NCI-H1105 treated with DMSO at 0.1 percent for 48 hours (cell line): ENCODE measurements around the gene HLTF.
A peak's percentile ranks its signal among the peaks of the same experiment; 100 is the strongest.
"Not testable (repeated sequence)": the region's sequence is repeated elsewhere in the genome, so short reads cannot be mapped to it uniquely, and the experiment has no call there.

ENCODE experiments used
- DNase-seq: peaks from one replicate; lab custom pipeline; 2025; lab: John Stamatoyannopoulos, UW

The HLTF gene

DNA sequence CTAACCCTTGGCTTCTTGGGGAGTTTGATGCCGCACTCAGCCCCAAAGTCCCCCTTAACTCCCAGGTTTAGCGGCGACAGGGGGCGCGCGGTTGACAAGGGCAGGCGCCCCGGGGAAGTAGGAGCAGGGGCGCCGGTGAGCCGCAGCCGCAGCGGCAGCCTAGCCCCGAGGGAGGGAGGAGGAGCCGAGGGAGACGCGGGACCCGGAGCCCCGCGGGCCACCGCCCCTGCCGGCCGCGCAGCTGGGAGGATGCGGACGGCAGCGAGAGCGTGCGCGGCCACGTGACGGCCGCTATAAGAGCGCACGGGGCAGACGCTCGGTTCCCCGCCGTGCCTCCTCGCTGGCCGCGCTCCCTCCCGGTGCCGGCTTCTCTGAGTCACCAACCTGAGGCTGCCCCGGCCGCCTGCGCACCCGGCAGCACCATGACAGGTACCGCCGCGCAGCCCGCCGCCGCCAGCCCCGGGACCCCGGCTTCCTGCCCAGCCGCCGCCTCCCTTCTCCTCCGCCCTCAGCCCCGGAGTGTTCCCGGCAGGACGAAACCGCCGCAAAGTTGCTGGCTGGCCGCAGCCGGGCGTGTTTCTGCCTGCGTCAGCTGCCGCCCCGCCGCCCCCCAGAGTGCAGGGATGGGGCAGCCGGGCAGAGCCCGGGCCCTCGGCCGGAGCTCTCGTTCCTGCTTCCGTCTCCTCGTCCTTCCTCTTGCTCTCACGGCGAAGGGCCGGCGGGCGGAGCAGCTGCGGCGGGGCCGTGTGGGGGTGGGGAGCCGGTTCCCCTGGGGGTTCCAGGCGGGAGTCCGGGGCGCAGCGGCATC is 94.9 kb downstream of the HLTF start, which contains the start of gene GYG1:
Gene GYG1, plus strand, starts transcription at position 322 of the 808 bp plus-strand sequence. Its CDS starts 101 bp downstream, at position 423.
- DNase-seq = peak; percentile 86

- no peak for DNase-seq
These were observed 96.1 kb downstream of the HLTF start for GRCh38 chr3:148990236-148990635.

GRCh38 chr3:148987551-148987950 is 98.8 kb downstream of the HLTF start:
- DNase-seq = not testable (repeated sequence)

GRCh38 chr3:148981273-148981672 is 105.1 kb downstream of the HLTF start:
- no peak for DNase-seq
